IMR-90 (cell line): ENCODE results near the gene NACC2. TPM values are rescaled to one million over a fixed set of nuclear protein-coding genes. Genes with fewer than 3 reads are reported as not detected.

ENCODE experiments used
- ATAC-seq: fragments of 200-7000 bp; cut with Tn5 transposase; 2 replicates; pipeline ENCODE4 v1.9.1; 2020; ENCODE audit warnings: low read depth, mild to moderate bottlenecking, moderate library complexity
- BruUV-seq: library from RNA; stranded (reverse); fragments of 400-500 nt; replicated peaks from 2 replicates; lab custom pipeline; 2021; lab: Mats Ljungman, UMichigan
- CTCF ChIA-PET: fragments of 300-600 bp; formaldehyde crosslinking; extraction: SDS; loops from one replicate; lab custom pipeline; 2021; ENCODE audit warnings: antibody characterized with exemption; lab: Yijun Ruan, JAX
- POLR2A ChIA-PET: fragments of 300-600 bp; sonication (Branson Sonifier 250); formaldehyde crosslinking; loops from one replicate; lab custom pipeline; 2022; ENCODE audit warnings: antibody characterized with exemption; ENCODE audit not compliant: unreplicated experiment; lab: Charles Lee
- DNase-seq: peaks from one replicate; pipeline ENCODE4 v3.0.0; 2013
- H2AFZ ChIP-seq: replicated peaks from 2 replicates; pipeline ENCODE3; 2013; ENCODE audit warnings: low read length, mild to moderate bottlenecking; ENCODE audit not compliant: poor library complexity
- H2AK5ac ChIP-seq: 2 replicates; pipeline ENCODE4 v1.6.1; 2013; ENCODE audit warnings: low read depth, low read length, inconsistent platforms
- H2AK9ac ChIP-seq: replicated peaks from 2 replicates; pipeline ENCODE3; 2013; ENCODE audit warnings: mild to moderate bottlenecking, low read depth, low read length, moderate library complexity; ENCODE audit not compliant: poor library complexity
- H2BK120ac ChIP-seq: 2 replicates; pipeline ENCODE4 v1.6.1; 2013; ENCODE audit warnings: low read depth, low read length, inconsistent platforms
- H2BK15ac ChIP-seq: 3 replicates; pipeline ENCODE4 v1.6.1; 2013; ENCODE audit warnings: low read depth, low read length, inconsistent platforms
- H2BK20ac ChIP-seq: 2 replicates; pipeline ENCODE4 v1.6.1; 2013; ENCODE audit warnings: low read depth, mild to moderate bottlenecking, inconsistent platforms, low read length, moderate library complexity
- H2BK5ac ChIP-seq: 2 replicates; pipeline ENCODE4 v1.6.1; 2013; ENCODE audit warnings: mild to moderate bottlenecking, low read depth, low read length, inconsistent platforms; ENCODE audit not compliant: poor library complexity, severe bottlenecking
- H3K14ac ChIP-seq: replicated peaks from 2 replicates; pipeline ENCODE4 v1.6.1; 2013; ENCODE audit warnings: low read depth, low read length, inconsistent platforms
- H3K18ac ChIP-seq: 2 replicates; pipeline ENCODE4 v1.6.1; 2013; ENCODE audit warnings: low read depth, low read length, control low read depth
- H3K23ac ChIP-seq: 2 replicates; pipeline ENCODE4 v1.6.1; 2013; ENCODE audit warnings: low read depth, low read length, inconsistent platforms
- H3K27ac ChIP-seq: 2 replicates; pipeline ENCODE4 v1.5.1; 2013; ENCODE audit warnings: mild to moderate bottlenecking, control low read depth, low read length; ENCODE audit not compliant: insufficient read depth
- H3K27me3 ChIP-seq: 2 replicates; pipeline ENCODE4 v1.6.1; 2013; ENCODE audit warnings: low read length; ENCODE audit not compliant: control insufficient read depth, insufficient read depth
- H3K36me3 ChIP-seq: 2 replicates; pipeline ENCODE4 v1.6.1; 2013; ENCODE audit warnings: low read length, mixed read lengths; ENCODE audit not compliant: control insufficient read depth, insufficient read depth
- H3K4ac ChIP-seq: 2 replicates; pipeline ENCODE4 v1.6.1; 2013; ENCODE audit warnings: low read depth, low read length, inconsistent platforms
- H3K4me1 ChIP-seq: 2 replicates; pipeline ENCODE4 v1.6.1; 2013; ENCODE audit warnings: low read length, mixed read lengths; ENCODE audit not compliant: control insufficient read depth, insufficient read depth
- H3K4me2 ChIP-seq: 2 replicates; pipeline ENCODE4 v1.6.1; 2013; ENCODE audit warnings: low read depth, mild to moderate bottlenecking, control low read depth, low read length, moderate library complexity
- H3K4me3 ChIP-seq: 2 replicates; pipeline ENCODE4 v1.5.1; 2013; ENCODE audit warnings: low read depth, mild to moderate bottlenecking, control low read depth, low read length, moderate library complexity; ENCODE audit not compliant: insufficient read depth
- H3K56ac ChIP-seq: 2 replicates; pipeline ENCODE4 v1.6.1; 2013; ENCODE audit warnings: low read length, inconsistent platforms; ENCODE audit not compliant: insufficient read depth; ENCODE audit errors: extremely low read depth
- H3K79me1 ChIP-seq, 2 experiments: 2 replicates each; pipeline ENCODE4 v1.6.1; 2013; ENCODE audit warnings: low read length in 2 of 2, inconsistent platforms in 1 of 2, low read depth in 1 of 2
- H3K9ac ChIP-seq: 2 replicates; pipeline ENCODE4 v1.6.1; 2013; ENCODE audit warnings: low read depth, low read length, control low read depth
- H3K9me1 ChIP-seq: 2 replicates; pipeline ENCODE4 v1.6.1; 2013; ENCODE audit warnings: low read length, inconsistent platforms; ENCODE audit not compliant: insufficient read depth
- H3K9me3 ChIP-seq: 2 replicates; pipeline ENCODE4 v1.6.1; 2013; ENCODE audit warnings: low read length; ENCODE audit not compliant: control insufficient read depth, insufficient read depth
- H4K20me1 ChIP-seq: 2 replicates; pipeline ENCODE4 v1.6.1; 2013; ENCODE audit warnings: low read length, inconsistent platforms; ENCODE audit not compliant: insufficient read depth
- H4K5ac ChIP-seq: 2 replicates; pipeline ENCODE4 v1.6.1; 2013; ENCODE audit warnings: mild to moderate bottlenecking, low read depth, low read length, control low read depth
- H4K8ac ChIP-seq, 2 experiments: 2 replicates each; pipeline ENCODE4 v1.6.1; 2013; ENCODE audit warnings: low read depth in 2 of 2, low read length in 2 of 2, control low read depth in 1 of 2, inconsistent platforms in 1 of 2
- H4K91ac ChIP-seq: 2 replicates; pipeline ENCODE4 v1.6.1; 2013; ENCODE audit warnings: low read depth, low read length, inconsistent platforms; ENCODE audit not compliant: insufficient read depth
- BHLHE40 ChIP-seq: fragments of 150-350 bp; IDR thresholded peaks from 2 replicates; pipeline ENCODE4 v1.6.1; 2016; ENCODE audit warnings: mild to moderate bottlenecking, low read depth, low read length
- CEBPB ChIP-seq: IDR thresholded peaks from 2 replicates; pipeline ENCODE4 v1.6.1; 2012; ENCODE audit warnings: low read depth, low read length, improper control_type of control experiment
- CHD1 ChIP-seq: IDR thresholded peaks from 2 replicates; pipeline ENCODE4 v1.6.1; 2012; ENCODE audit warnings: low read depth, low read length, improper control_type of control experiment
- CTCF ChIP-seq: conservative IDR thresholded peaks from 2 replicates; pipeline ENCODE4 v1.5.1; 2012; ENCODE audit warnings: mild to moderate bottlenecking, low read depth, low read length, improper control_type of control experiment
- ELK1 ChIP-seq: fragments of 150-350 bp; IDR thresholded peaks from 2 replicates; pipeline ENCODE4 v1.6.1; 2016; ENCODE audit warnings: low read depth, mild to moderate bottlenecking, low read length, moderate library complexity, borderline replicate concordance
- FOS ChIP-seq: fragments of 150-350 bp; IDR thresholded peaks from 2 replicates; pipeline ENCODE4 v1.6.1; 2016; ENCODE audit warnings: low read depth, low read length
- MAFK ChIP-seq: IDR thresholded peaks from 2 replicates; pipeline ENCODE4 v1.6.1; 2012; ENCODE audit warnings: low read depth, low read length, improper control_type of control experiment
- MAZ ChIP-seq: IDR thresholded peaks from 2 replicates; pipeline ENCODE4 v1.6.1; 2012; ENCODE audit warnings: low read depth, mild to moderate bottlenecking, low read length, improper control_type of control experiment, moderate library complexity, borderline replicate concordance
- MXI1 ChIP-seq: IDR thresholded peaks from 2 replicates; pipeline ENCODE4 v1.6.1; 2012; ENCODE audit warnings: low read depth, mild to moderate bottlenecking, low read length, moderate library complexity, borderline replicate concordance
- NFE2L2 ChIP-seq: fragments of 150-350 bp; IDR thresholded peaks from 2 replicates; pipeline ENCODE4 v1.6.1; 2016; ENCODE audit warnings: low read depth, mild to moderate bottlenecking, low read length
- POLR2A ChIP-seq: IDR thresholded peaks from 2 replicates; pipeline ENCODE4 v1.6.1; 2012; ENCODE audit warnings: mild to moderate bottlenecking, low read depth, low read length
- RAD21 ChIP-seq: IDR thresholded peaks from 2 replicates; pipeline ENCODE4 v1.6.1; 2012; ENCODE audit warnings: low read length, improper control_type of control experiment
- RCOR1 ChIP-seq: IDR thresholded peaks from 2 replicates; pipeline ENCODE4 v1.6.1; 2012; ENCODE audit warnings: mild to moderate bottlenecking, low read length, improper control_type of control experiment; ENCODE audit not compliant: insufficient replicate concordance
- RFX5 ChIP-seq: IDR thresholded peaks from 2 replicates; pipeline ENCODE4 v1.8.0; 2012; ENCODE audit warnings: low read depth, mild to moderate bottlenecking, low read length, moderate library complexity
- SMC3 ChIP-seq: fragments of 150-350 bp; IDR thresholded peaks from 2 replicates; pipeline ENCODE4 v1.6.1; 2016; ENCODE audit warnings: low read depth, mild to moderate bottlenecking, antibody characterized with exemption, low read length, moderate library complexity
- WGBS, 2 experiments: methylation state at CpG; one replicate each; pipeline versions ENCODE4 v1.1.5 to v1.1.7; 2013; ENCODE audit warnings: missing lambda C conversion rate in 2 of 2; ENCODE audit not compliant: insufficient read length in 1 of 2; ENCODE audit errors: extremely low coverage in 2 of 2; 5-methylcytosine and 5-hydroxymethylcytosine counted together
- dilution Hi-C: fragments of 300-500 bp; cut with HindIII; formaldehyde crosslinking; loops from one replicate; pipeline ENCODE4 v1.14.3; 2018; ENCODE audit warnings: low sequenced_read_pairs; ENCODE audit not compliant: unreplicated experiment
- in situ Hi-C: fragments of 300-500 bp; cut with MboI; formaldehyde crosslinking; loops from 3 replicates; pipeline ENCODE4 v1.14.3; 2019; ENCODE audit warnings: low sequenced_read_pairs, inconsistent platforms, mixed read lengths
- intact Hi-C: fragments of 100-400 bp; cut with micrococcal nuclease; formaldehyde crosslinking; loops from 2 replicates; pipeline ENCODE4 v1.10.0; 2022
- polyA plus RNA-seq, 3 experiments: library from polyadenylated mRNA; depleted of rRNA; stranded (reverse); fragments of >200 nt; gene quantifications; 2 replicates each; pipeline ENCODE4 v1.2.3, GENCODE V29; 2012; ENCODE audit warnings: low replicate concordance in 1 of 3
- total RNA-seq: library from RNA; depleted of rRNA; stranded (reverse); fragments of >200 nt; gene quantifications from 2 replicates; pipeline ENCODE4 v1.2.3, GENCODE V29; 2012
- TF ChIP-seq, protein P1 (sequence below): fragments of 150-350 bp; IDR thresholded peaks from 2 replicates; pipeline ENCODE4 v1.6.1; 2017; ENCODE audit warnings: mild to moderate bottlenecking, antibody characterized with exemption, low read length, low read depth

NACC2 gene
- total and polyA plus RNA-seq, 2 of the 4 experiments (the other 2 are of a cell fraction) = 7.9 to 19.0 TPM

DNA sequence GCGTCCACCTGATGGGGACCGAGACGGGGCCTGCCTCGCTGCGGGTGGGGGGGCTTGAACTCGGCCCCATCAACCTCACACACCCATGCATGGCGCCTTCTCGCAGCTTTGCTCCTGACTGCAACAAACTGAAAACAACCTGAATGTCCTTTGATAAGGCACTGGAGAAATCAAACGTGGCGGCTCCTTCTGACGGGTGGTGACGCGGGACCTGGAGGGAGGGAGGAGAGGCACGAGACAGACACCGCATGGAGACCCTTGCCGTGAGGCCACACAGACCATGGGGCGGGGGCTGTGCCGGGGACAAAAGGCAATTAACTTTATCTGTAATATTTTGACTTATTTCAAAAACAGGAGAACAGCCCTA is 48.6 kb downstream of the NACC2 start:
- Histone ChIP-seq H3K36me3 (peaks cover 33% of the 10 kb centered on the region), H2BK120ac (no peak overlapping the region), H3K4me2 (no peak overlapping the region), H3K18ac (no peak overlapping the region), H3K56ac (no peak overlapping the region), H3K4ac (no peak overlapping the region), H3K9me3 (no peaks in the 10 kb centered on the region), H3K4me1 (peaks cover 11% of the 10 kb centered on the region), H2BK20ac (no peak overlapping the region), H3K27ac (0 out of 2 replicates have a peak overlapping the region, but pooled peaks have one; percentile 8), H2BK15ac (no peak overlapping the region), H4K8ac (no peak overlapping the region), H4K20me1 (peaks cover 75% of the 10 kb centered on the region), H2BK5ac (no peak overlapping the region), H3K14ac (0 out of 2 replicates have a peak overlapping the region, but pooled peaks have one; percentile 22), H3K4me3 (no peak overlapping the region), H2AK5ac (peak overlapping the region; percentile 63), H3K9ac (no peak overlapping the region), H3K23ac (no peak overlapping the region), H3K79me1 (peaks cover 24 to 80% of the 10 kb centered on the region in 2 experiments), H3K9me1 (peaks cover 19% of the 10 kb centered on the region), H4K91ac (no peak overlapping the region), H2AK9ac (peak overlapping the region; percentile 88), H3K27me3 (no peaks in the 10 kb centered on the region), H2AFZ (no peak overlapping the region), H4K5ac (no peak overlapping the region)
- WGBS, 2 experiments = 83% methylated on average over 3 of the region's 18 CpGs; no CpG with 5 or more reads in 1 of the 2 experiments
- no peak for DNase-seq
- ChIA-PET POLR2A (no interaction called here), CTCF (no interaction called here)
- no peak for ATAC-seq
- intact Hi-C loops (no loop called here), in situ Hi-C loops (no loop called here), dilution Hi-C loops (no loop called here)
- TF ChIP-seq CEBPB = no peak
- TF ChIP-seq RFX5 = no peak
- no peak for TF ChIP-seq MXI1
- no peak for TF ChIP-seq RAD21
- no peak for TF ChIP-seq RCOR1
- no peak for TF ChIP-seq CHD1
- TF ChIP-seq ELK1 = no peak
- TF ChIP-seq CTCF = no peak
- no peak for TF ChIP-seq BHLHE40
- no peak for TF ChIP-seq MAFK
- no peak for TF ChIP-seq POLR2A
- TF ChIP-seq MAZ = no peak
- TF ChIP-seq FOS = no peak
- no peak for TF ChIP-seq SMC3
- TF ChIP-seq, protein P1, sequence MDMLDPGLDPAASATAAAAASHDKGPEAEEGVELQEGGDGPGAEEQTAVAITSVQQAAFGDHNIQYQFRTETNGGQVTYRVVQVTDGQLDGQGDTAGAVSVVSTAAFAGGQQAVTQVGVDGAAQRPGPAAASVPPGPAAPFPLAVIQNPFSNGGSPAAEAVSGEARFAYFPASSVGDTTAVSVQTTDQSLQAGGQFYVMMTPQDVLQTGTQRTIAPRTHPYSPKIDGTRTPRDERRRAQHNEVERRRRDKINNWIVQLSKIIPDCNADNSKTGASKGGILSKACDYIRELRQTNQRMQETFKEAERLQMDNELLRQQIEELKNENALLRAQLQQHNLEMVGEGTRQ = no peak
- TF ChIP-seq NFE2L2 = no peak
- no TSS peak for BruUV-seq
